WTC11 (cell line): Measurements from ENCODE around the gene SGCA. TPM values are rescaled to one million over a fixed set of nuclear protein-coding genes. Genes with fewer than 3 reads are reported as not detected.

Experiments
- ATAC-seq: fragments of 200-7000 bp; cut with Tn5 transposase; 2 replicates; pipeline ENCODE4 v1.10.0; 2021; ENCODE audit warnings: mild to moderate bottlenecking, moderate library complexity
- CTCF ChIA-PET: fragments of 300-600 bp; sonication (Branson Sonifier 250); formaldehyde crosslinking; loops from one replicate; lab custom pipeline; 2021; ENCODE audit warnings: antibody characterized with exemption; lab: Charles Lee
- POLR2A ChIA-PET: fragments of 350-600 bp; sonication (Branson Sonifier 250); formaldehyde crosslinking; loops from one replicate; lab custom pipeline; 2021; ENCODE audit warnings: antibody characterized with exemption; lab: Charles Lee
- DNase-seq: peaks from one replicate; pipeline ENCODE4 v3.0.0; 2021; ENCODE audit warnings: low spot score
- H3K27ac Mint-ChIP-seq: 2 replicates; pipeline ENCODE4 v1.8.0; 2021; ENCODE audit warnings: mixed read lengths
- H3K27me3 Mint-ChIP-seq: 2 replicates; pipeline ENCODE4 v1.8.0; 2021; ENCODE audit warnings: low read depth, mild to moderate bottlenecking, moderate library complexity, mixed read lengths
- H3K36me3 Mint-ChIP-seq: 2 replicates; pipeline ENCODE4 v1.8.0; 2021; ENCODE audit warnings: mixed read lengths
- H3K4me1 Mint-ChIP-seq: 2 replicates; pipeline ENCODE4 v1.8.0; 2022; ENCODE audit warnings: mixed read lengths
- H3K4me3 Mint-ChIP-seq: 2 replicates; pipeline ENCODE4 v1.8.0; 2021; ENCODE audit warnings: mild to moderate bottlenecking, moderate library complexity, mixed read lengths
- H3K9me3 Mint-ChIP-seq: 2 replicates; pipeline ENCODE4 v1.8.0; 2021; ENCODE audit warnings: mixed read lengths
- CREB1 ChIP-seq: sonication (generic); formaldehyde crosslinking; IDR thresholded peaks from 2 replicates; pipeline ENCODE4 v1.8.0; 2023; ENCODE audit warnings: mild to moderate bottlenecking, missing genetic modification reagents
- GRHL2 ChIP-seq: fragments of 250-450 bp; sonication (Bioruptor Pico); IDR thresholded peaks from 2 replicates; pipeline ENCODE4 v1.8.0; 2022; ENCODE audit warnings: mild to moderate bottlenecking, moderate library complexity; ENCODE audit not compliant: insufficient replicate concordance, severe bottlenecking
- JUN ChIP-seq: sonication (generic); formaldehyde crosslinking; IDR thresholded peaks from 2 replicates; pipeline ENCODE4 v1.8.0; 2023; ENCODE audit warnings: mild to moderate bottlenecking, missing genetic modification reagents
- MXD4 ChIP-seq: fragments of 250-450 bp; sonication (Bioruptor Pico); IDR thresholded peaks from 2 replicates; pipeline ENCODE4 v1.8.0; 2021; ENCODE audit warnings: mild to moderate bottlenecking, moderate library complexity, borderline replicate concordance
- TEAD4 ChIP-seq: sonication (generic); formaldehyde crosslinking; IDR thresholded peaks from 2 replicates; pipeline ENCODE4 v1.8.0; 2022; ENCODE audit warnings: mild to moderate bottlenecking, missing genetic modification reagents
- TP53 ChIP-seq: sonication (generic); formaldehyde crosslinking; IDR thresholded peaks from 2 replicates; pipeline ENCODE4 v1.8.1; 2023; ENCODE audit warnings: mild to moderate bottlenecking, missing genetic modification reagents
- ZNF219 ChIP-seq: sonication (generic); formaldehyde crosslinking; IDR thresholded peaks from 2 replicates; pipeline ENCODE4 v1.8.0; 2023; ENCODE audit warnings: missing genetic modification reagents, mild to moderate bottlenecking, borderline replicate concordance
- ZNF317 ChIP-seq: sonication (generic); formaldehyde crosslinking; IDR thresholded peaks from 2 replicates; pipeline ENCODE4 v1.8.1; 2023; ENCODE audit warnings: low read depth, mild to moderate bottlenecking, moderate library complexity, missing genetic modification reagents, borderline replicate concordance
- total RNA-seq: library from RNA; stranded (reverse); gene quantifications from 3 replicates; pipeline ENCODE4 v1.2.3, GENCODE V29; 2021
- TF ChIP-seq, protein P1 (sequence below): fragments of 250-450 bp; sonication (Bioruptor Pico); IDR thresholded peaks from 2 replicates; pipeline ENCODE4 v1.9.0; 2021; ENCODE audit warnings: mild to moderate bottlenecking
- TF ChIP-seq, protein P2 (sequence below): sonication (generic); formaldehyde crosslinking; IDR thresholded peaks from 2 replicates; pipeline ENCODE4 v1.8.1; 2023; ENCODE audit warnings: mild to moderate bottlenecking, missing genetic modification reagents
- TF ChIP-seq, protein P3 (sequence below): sonication (generic); formaldehyde crosslinking; IDR thresholded peaks from 2 replicates; pipeline ENCODE4 v1.8.0; 2022; ENCODE audit warnings: missing genetic modification reagents
- TF ChIP-seq, protein P4 (sequence below): sonication (generic); formaldehyde crosslinking; conservative IDR thresholded peaks from 2 replicates; pipeline ENCODE4 v1.8.1; 2023; ENCODE audit warnings: mild to moderate bottlenecking, low read depth, missing genetic modification reagents, moderate library complexity
- TF ChIP-seq, protein P5 (sequence below): sonication (generic); formaldehyde crosslinking; IDR thresholded peaks from 2 replicates; pipeline ENCODE4 v1.8.1; 2022; ENCODE audit warnings: missing genetic modification reagents, borderline replicate concordance
- TF ChIP-seq, protein P6 (sequence below): fragments of 200-600 bp; IDR thresholded peaks from 2 replicates; pipeline ENCODE4 v1.8.0; 2022; ENCODE audit warnings: antibody characterized with exemption
- TF ChIP-seq, protein P7 (sequence below): sonication (generic); formaldehyde crosslinking; IDR thresholded peaks from 2 replicates; pipeline ENCODE4 v1.8.1; 2023; ENCODE audit warnings: mild to moderate bottlenecking, missing genetic modification reagents

SGCA gene
- total RNA-seq, 1 experiment from 2014 or later, result 1.0 TPM

DNA sequence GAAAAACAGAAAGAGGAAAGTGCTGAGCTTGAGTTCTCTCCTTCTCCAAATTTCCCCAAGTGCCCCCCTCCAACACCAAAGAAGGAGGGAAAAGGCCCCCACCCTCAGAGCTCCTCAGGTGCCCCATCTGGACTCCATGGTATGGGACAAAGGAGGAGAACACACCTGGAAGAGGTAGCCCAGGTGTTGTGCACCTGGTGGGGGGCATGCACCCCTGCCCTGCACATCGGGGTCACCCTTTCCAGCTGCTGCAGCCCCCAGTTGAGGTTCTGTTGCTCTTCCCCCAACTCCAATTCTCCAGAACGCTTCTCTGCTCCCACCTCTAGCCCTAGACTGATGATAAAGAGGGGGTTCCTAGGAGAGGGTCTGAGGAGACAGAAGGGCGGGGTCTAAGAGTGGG, 38.6 kb downstream of the SGCA start (continued):
- TF ChIP-seq, protein P1, sequence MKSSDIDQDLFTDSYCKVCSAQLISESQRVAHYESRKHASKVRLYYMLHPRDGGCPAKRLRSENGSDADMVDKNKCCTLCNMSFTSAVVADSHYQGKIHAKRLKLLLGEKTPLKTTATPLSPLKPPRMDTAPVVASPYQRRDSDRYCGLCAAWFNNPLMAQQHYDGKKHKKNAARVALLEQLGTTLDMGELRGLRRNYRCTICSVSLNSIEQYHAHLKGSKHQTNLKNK (CRISPR knock-in tag), result no peak
- TF ChIP-seq JUN, result no peak
- TF ChIP-seq, protein P2, sequence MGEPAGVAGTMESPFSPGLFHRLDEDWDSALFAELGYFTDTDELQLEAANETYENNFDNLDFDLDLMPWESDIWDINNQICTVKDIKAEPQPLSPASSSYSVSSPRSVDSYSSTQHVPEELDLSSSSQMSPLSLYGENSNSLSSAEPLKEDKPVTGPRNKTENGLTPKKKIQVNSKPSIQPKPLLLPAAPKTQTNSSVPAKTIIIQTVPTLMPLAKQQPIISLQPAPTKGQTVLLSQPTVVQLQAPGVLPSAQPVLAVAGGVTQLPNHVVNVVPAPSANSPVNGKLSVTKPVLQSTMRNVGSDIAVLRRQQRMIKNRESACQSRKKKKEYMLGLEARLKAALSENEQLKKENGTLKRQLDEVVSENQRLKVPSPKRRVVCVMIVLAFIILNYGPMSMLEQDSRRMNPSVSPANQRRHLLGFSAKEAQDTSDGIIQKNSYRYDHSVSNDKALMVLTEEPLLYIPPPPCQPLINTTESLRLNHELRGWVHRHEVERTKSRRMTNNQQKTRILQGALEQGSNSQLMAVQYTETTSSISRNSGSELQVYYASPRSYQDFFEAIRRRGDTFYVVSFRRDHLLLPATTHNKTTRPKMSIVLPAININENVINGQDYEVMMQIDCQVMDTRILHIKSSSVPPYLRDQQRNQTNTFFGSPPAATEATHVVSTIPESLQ (CRISPR knock-in tag), result no peak
- TF ChIP-seq, all 79 proteins: peak for 0

DNA sequence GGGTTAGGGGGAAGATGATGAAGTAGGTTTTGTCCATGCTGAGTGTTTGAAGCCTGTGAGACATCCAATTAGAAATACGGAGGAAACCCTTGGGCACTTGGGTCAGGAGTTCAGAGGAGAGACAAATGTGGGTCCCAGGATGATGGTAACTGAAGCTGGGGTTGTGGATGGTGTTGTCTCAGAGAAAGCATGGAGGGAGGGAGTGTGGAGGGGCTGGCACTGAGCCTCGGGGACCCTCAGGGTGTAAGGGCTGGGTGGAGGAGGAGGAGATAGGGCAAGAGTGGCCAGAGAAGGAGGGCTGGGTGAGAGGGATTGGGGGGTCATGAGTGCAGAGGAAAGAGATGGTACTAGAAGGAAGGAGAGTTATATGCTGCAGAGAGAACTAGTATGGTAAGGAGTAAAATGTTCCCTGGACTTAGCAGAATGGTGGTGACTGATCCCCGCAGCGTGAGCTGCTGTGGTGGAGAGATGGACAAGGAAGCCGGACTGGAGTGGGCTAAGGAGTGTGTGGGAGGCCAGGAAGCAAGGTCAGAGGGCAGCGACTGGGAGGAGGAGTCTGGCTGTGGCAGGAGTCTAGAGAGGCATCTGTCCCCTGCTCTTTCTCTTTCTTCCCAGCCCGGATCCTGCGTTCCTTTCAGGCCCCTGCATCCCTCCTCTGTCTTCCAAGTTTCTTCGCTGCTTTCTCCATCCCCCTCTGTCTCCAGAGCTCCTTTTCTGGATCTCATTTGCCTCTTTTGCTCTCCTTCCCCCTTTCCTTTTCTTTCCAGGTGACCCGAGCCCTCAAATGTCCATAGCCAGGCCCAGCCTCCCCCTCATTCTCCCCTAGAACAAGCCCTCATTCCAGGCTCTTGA, 39.5 kb downstream of the SGCA start:
- DNase-seq, result peak; percentile 4
- Mint-ChIP-seq H3K4me1 (peaks cover 63% of the 10 kb centered on the region), H3K27me3 (peaks cover 72% of the 10 kb centered on the region), H3K4me3 (no peak overlapping the region), H3K36me3 (no peaks in the 10 kb centered on the region), H3K9me3 (no peaks in the 10 kb centered on the region), H3K27ac (no peak overlapping the region)
- CTCF ChIA-PET, result interaction anchor here (0.5 to 15.3 kb wide), 10 partner anchors 8 to 292 kb away, joined by 3 to 514 read pairs (median 4); partner anchors contain the start of genes LRRC59 and TMEM92
- TF ChIP-seq, protein P3, sequence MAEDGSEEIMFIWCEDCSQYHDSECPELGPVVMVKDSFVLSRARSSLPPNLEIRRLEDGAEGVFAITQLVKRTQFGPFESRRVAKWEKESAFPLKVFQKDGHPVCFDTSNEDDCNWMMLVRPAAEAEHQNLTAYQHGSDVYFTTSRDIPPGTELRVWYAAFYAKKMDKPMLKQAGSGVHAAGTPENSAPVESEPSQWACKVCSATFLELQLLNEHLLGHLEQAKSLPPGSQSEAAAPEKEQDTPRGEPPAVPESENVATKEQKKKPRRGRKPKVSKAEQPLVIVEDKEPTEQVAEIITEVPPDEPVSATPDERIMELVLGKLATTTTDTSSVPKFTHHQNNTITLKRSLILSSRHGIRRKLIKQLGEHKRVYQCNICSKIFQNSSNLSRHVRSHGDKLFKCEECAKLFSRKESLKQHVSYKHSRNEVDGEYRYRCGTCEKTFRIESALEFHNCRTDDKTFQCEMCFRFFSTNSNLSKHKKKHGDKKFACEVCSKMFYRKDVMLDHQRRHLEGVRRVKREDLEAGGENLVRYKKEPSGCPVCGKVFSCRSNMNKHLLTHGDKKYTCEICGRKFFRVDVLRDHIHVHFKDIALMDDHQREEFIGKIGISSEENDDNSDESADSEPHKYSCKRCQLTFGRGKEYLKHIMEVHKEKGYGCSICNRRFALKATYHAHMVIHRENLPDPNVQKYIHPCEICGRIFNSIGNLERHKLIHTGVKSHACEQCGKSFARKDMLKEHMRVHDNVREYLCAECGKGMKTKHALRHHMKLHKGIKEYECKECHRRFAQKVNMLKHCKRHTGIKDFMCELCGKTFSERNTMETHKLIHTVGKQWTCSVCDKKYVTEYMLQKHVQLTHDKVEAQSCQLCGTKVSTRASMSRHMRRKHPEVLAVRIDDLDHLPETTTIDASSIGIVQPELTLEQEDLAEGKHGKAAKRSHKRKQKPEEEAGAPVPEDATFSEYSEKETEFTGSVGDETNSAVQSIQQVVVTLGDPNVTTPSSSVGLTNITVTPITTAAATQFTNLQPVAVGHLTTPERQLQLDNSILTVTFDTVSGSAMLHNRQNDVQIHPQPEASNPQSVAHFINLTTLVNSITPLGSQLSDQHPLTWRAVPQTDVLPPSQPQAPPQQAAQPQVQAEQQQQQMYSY (CRISPR knock-in tag), result peak; percentile 44; the same call in 1 of the 2 replicates
- TF ChIP-seq GRHL2 (no peak), MXD4 (CRISPR knock-in tag) (no peak)
- POLR2A ChIA-PET, result interaction anchor here (0.8 kb wide), 1 partner anchor 8 kb away, joined by 5 read pairs; no protein-coding TSS in a partner anchor
- no peak for ATAC-seq

DNA sequence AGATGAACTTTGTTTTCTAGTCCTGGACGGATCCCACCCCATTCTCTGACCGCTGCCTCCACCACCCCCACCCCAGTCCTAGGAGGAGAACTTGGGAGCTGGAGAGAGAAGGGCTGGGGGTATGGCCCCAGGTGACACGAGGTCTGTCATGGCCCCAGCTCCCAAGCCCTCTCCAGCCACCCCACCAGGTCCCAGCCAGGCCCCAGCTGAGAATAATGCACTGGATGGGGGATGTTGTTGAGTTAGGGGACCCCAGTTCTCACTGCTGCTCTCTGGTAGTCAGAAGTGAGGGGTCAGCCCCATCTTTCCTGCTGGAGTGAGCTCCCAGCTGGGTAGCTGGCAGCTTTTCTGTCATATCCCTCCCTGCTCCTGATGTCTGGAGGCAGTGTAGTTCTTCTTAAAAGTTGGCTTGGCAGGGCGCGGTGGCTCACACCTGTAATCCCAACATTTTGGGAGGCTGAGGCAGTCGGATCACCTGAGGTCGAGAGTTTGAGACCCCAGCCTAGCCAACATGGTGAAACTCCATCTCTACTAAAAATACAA, 40.2 kb downstream of the SGCA start:
- TF ChIP-seq, protein P4, sequence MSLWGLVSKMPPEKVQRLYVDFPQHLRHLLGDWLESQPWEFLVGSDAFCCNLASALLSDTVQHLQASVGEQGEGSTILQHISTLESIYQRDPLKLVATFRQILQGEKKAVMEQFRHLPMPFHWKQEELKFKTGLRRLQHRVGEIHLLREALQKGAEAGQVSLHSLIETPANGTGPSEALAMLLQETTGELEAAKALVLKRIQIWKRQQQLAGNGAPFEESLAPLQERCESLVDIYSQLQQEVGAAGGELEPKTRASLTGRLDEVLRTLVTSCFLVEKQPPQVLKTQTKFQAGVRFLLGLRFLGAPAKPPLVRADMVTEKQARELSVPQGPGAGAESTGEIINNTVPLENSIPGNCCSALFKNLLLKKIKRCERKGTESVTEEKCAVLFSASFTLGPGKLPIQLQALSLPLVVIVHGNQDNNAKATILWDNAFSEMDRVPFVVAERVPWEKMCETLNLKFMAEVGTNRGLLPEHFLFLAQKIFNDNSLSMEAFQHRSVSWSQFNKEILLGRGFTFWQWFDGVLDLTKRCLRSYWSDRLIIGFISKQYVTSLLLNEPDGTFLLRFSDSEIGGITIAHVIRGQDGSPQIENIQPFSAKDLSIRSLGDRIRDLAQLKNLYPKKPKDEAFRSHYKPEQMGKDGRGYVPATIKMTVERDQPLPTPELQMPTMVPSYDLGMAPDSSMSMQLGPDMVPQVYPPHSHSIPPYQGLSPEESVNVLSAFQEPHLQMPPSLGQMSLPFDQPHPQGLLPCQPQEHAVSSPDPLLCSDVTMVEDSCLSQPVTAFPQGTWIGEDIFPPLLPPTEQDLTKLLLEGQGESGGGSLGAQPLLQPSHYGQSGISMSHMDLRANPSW (CRISPR knock-in tag), result no peak
- TF ChIP-seq TEAD4 (CRISPR knock-in tag) (no peak), TP53 (CRISPR knock-in tag) (no peak), ZNF219 (no peak), ZNF317 (CRISPR knock-in tag) (no peak), CREB1 (no peak)
- TF ChIP-seq, protein P5, sequence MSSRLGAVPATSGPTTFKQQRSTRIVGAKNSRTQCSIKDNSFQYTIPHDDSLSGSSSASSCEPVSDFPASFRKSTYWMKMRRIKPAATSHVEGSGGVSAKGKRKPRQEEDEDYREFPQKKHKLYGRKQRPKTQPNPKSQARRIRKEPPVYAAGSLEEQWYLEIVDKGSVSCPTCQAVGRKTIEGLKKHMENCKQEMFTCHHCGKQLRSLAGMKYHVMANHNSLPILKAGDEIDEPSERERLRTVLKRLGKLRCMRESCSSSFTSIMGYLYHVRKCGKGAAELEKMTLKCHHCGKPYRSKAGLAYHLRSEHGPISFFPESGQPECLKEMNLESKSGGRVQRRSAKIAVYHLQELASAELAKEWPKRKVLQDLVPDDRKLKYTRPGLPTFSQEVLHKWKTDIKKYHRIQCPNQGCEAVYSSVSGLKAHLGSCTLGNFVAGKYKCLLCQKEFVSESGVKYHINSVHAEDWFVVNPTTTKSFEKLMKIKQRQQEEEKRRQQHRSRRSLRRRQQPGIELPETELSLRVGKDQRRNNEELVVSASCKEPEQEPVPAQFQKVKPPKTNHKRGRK (CRISPR knock-in tag), result no peak
- TF ChIP-seq, protein P6, sequence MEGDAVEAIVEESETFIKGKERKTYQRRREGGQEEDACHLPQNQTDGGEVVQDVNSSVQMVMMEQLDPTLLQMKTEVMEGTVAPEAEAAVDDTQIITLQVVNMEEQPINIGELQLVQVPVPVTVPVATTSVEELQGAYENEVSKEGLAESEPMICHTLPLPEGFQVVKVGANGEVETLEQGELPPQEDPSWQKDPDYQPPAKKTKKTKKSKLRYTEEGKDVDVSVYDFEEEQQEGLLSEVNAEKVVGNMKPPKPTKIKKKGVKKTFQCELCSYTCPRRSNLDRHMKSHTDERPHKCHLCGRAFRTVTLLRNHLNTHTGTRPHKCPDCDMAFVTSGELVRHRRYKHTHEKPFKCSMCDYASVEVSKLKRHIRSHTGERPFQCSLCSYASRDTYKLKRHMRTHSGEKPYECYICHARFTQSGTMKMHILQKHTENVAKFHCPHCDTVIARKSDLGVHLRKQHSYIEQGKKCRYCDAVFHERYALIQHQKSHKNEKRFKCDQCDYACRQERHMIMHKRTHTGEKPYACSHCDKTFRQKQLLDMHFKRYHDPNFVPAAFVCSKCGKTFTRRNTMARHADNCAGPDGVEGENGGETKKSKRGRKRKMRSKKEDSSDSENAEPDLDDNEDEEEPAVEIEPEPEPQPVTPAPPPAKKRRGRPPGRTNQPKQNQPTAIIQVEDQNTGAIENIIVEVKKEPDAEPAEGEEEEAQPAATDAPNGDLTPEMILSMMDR, result no peak
- TF ChIP-seq, protein P1 (CRISPR knock-in tag), result no peak
- TF ChIP-seq, protein P7, sequence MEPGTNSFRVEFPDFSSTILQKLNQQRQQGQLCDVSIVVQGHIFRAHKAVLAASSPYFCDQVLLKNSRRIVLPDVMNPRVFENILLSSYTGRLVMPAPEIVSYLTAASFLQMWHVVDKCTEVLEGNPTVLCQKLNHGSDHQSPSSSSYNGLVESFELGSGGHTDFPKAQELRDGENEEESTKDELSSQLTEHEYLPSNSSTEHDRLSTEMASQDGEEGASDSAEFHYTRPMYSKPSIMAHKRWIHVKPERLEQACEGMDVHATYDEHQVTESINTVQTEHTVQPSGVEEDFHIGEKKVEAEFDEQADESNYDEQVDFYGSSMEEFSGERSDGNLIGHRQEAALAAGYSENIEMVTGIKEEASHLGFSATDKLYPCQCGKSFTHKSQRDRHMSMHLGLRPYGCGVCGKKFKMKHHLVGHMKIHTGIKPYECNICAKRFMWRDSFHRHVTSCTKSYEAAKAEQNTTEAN, result no peak
- Mint-ChIP-seq H3K27me3 (peaks cover 66% of the 10 kb centered on the region), H3K36me3 (no peaks in the 10 kb centered on the region), H3K4me1 (peaks cover 63% of the 10 kb centered on the region), H3K9me3 (no peaks in the 10 kb centered on the region), H3K4me3 (no peak overlapping the region), H3K27ac (no peak overlapping the region)
- ATAC-seq (no peak), DNase-seq (no peak)
- ChIA-PET CTCF (interaction anchor here (0.8 to 15.3 kb wide), 4 partner anchors 29 to 67 kb away, joined by 3 to 514 read pairs (median 10); partner anchors contain the start of gene TMEM92), POLR2A (no interaction called here)
